Stimulated activated CD8-positive, alpha-beta memory T cell treated with anti-CD3 and anti-CD28 coated beads, Interleukin-7, amount 100 ng/mL, for 24 hours (primary cell): ENCODE measurements around the gene IL15RA.
"Not testable (repeated sequence)": the region's sequence is repeated elsewhere in the genome, so short reads cannot be mapped to it uniquely, and the experiment has no call there.

Source experiments
- DNase-seq: peaks from one replicate; pipeline ENCODE4 v3.0.0-alpha.2; 2020; ENCODE audit warnings: low read depth

The IL15RA gene

GRCh38 chr10:5970066-5970465 lies 7.3 kb downstream of the IL15RA start:
- no peak for DNase-seq

GRCh38 chr10:5968681-5969453 lies 8.5 kb downstream of the IL15RA start:
- no peak for DNase-seq

- no peak for DNase-seq
These were observed 9.2 kb downstream of the IL15RA start for GRCh38 chr10:5968037-5968680.

- no peak for DNase-seq
These were observed 12.1 kb downstream of the IL15RA start for GRCh38 chr10:5965266-5965665.

- DNase-seq: no peak
These were observed 12.6 kb downstream of the IL15RA start for GRCh38 chr10:5964736-5965135.

- DNase-seq: no peak
These were observed 13.8 kb downstream of the IL15RA start for GRCh38 chr10:5963591-5963990.

- no peak for DNase-seq
These were observed 14.3 kb downstream of the IL15RA start for GRCh38 chr10:5963071-5963470.

GRCh38 chr10:5962358-5962940 lies 14.9 kb downstream of the IL15RA start:
- not testable (repeated sequence) for DNase-seq

GRCh38 chr10:5961405-5962100 lies 15.8 kb downstream of the IL15RA start:
- no peak for DNase-seq

GRCh38 chr10:5960973-5961275 lies 16.4 kb downstream of the IL15RA start:
- DNase-seq: not testable (repeated sequence)

- no peak for DNase-seq
These were observed 17.0 kb downstream of the IL15RA start for GRCh38 chr10:5960070-5960972.

- no peak for DNase-seq
These were observed 17.7 kb downstream of the IL15RA start for GRCh38 chr10:5959581-5960069.

- DNase-seq: no peak
These were observed 18.2 kb downstream of the IL15RA start for GRCh38 chr10:5959142-5959541.

- no peak for DNase-seq
These were observed 18.7 kb downstream of the IL15RA start for GRCh38 chr10:5958675-5959074.

- no peak for DNase-seq
These were observed 19.3 kb downstream of the IL15RA start for GRCh38 chr10:5958077-5958476.

- no peak for DNase-seq
These were observed 21.0 kb downstream of the IL15RA start for GRCh38 chr10:5956146-5956936.

- DNase-seq: no peak
These were observed 23.7 kb downstream of the IL15RA start for GRCh38 chr10:5953676-5954075.

- DNase-seq: no peak
These were observed 24.5 kb downstream of the IL15RA start for GRCh38 chr10:5952731-5953385.

GRCh38 chr10:5951721-5952407 lies 25.5 kb downstream of the IL15RA start:
- no peak for DNase-seq
